Natural killer cell (primary cell): ENCODE measurements around the gene LRP5. TPM values are rescaled to one million over a fixed set of nuclear protein-coding genes. Genes with fewer than 3 reads are reported as not detected.
"Not testable (repeated sequence)": the region's sequence is repeated elsewhere in the genome, so short reads cannot be mapped to it uniquely, and the experiment has no call there.

Experiments
- ATAC-seq, 3 donors: fragments of 150-1000 bp in 2 of 3; fragments of 200-7000 bp in 1 of 3; cut with Tn5 transposase; 1 replicate in 1 of 3; 2 replicates in 2 of 3; pipeline ENCODE4 v1.10.0; 2021; ENCODE audit warnings: mild to moderate bottlenecking in 2 of 3, moderate library complexity in 2 of 3
- DNase-seq, 2 donors: peaks; one replicate each; pipeline versions ENCODE4 v3.0.0 to v3.0.0-alpha.2; 2013 to 2021; ENCODE audit warnings: mixed read lengths in 1 of 2
- H3K27ac ChIP-seq: one replicate; pipeline ENCODE4 v1.5.1; 2013; ENCODE audit warnings: mild to moderate bottlenecking, low read length
- H3K27me3 ChIP-seq: one replicate; pipeline ENCODE4 v1.6.1; 2013; ENCODE audit warnings: low read length; ENCODE audit not compliant: control insufficient read depth, insufficient read depth
- H3K36me3 ChIP-seq: one replicate; pipeline ENCODE4 v1.6.1; 2013; ENCODE audit warnings: low read length; ENCODE audit not compliant: control insufficient read depth, insufficient read depth
- H3K4me1 ChIP-seq: one replicate; pipeline ENCODE4 v1.6.1; 2013; ENCODE audit warnings: low read length; ENCODE audit not compliant: control insufficient read depth, insufficient read depth
- H3K4me3 ChIP-seq: one replicate; pipeline ENCODE4 v1.5.1; 2013; ENCODE audit warnings: low read length
- H3K9me3 ChIP-seq: one replicate; pipeline ENCODE4 v1.6.1; 2013; ENCODE audit warnings: low read length; ENCODE audit not compliant: control insufficient read depth, insufficient read depth
- H3K27ac Mint-ChIP-seq, 2 donors: one replicate each; pipeline ENCODE4 v1.8.0; 2022; ENCODE audit warnings: mild to moderate bottlenecking in 2 of 2, mixed read lengths in 2 of 2, moderate library complexity in 1 of 2
- H3K27me3 Mint-ChIP-seq, 2 donors: one replicate each; pipeline ENCODE4 v1.8.0; 2022; ENCODE audit warnings: low read depth in 2 of 2, mixed read lengths in 2 of 2
- H3K36me3 Mint-ChIP-seq: one replicate; pipeline ENCODE4 v1.8.0; 2022; ENCODE audit warnings: mixed read lengths
- H3K4me1 Mint-ChIP-seq, 2 donors: one replicate each; pipeline ENCODE4 v1.8.0; 2022; ENCODE audit warnings: mixed read lengths in 2 of 2
- H3K4me3 Mint-ChIP-seq: one replicate; pipeline ENCODE4 v1.8.0; 2022; ENCODE audit warnings: mild to moderate bottlenecking, moderate library complexity, mixed read lengths
- H3K9me3 Mint-ChIP-seq, 2 donors: one replicate each; pipeline ENCODE4 v1.8.0; 2022; ENCODE audit warnings: mixed read lengths in 2 of 2
- WGBS: methylation state at CpG from one replicate; pipeline ENCODE4 v1.1.7; 2013; ENCODE audit warnings: missing lambda C conversion rate; ENCODE audit not compliant: insufficient coverage; 5-methylcytosine and 5-hydroxymethylcytosine counted together
- intact Hi-C: fragments of 100-400 bp; cut with micrococcal nuclease; formaldehyde crosslinking; loops from one replicate; pipeline ENCODE4 v1.14.2; 2022
- total RNA-seq, 4 donors: library from RNA; stranded (reverse); fragments of 120-200 nt in 1 of 4; gene quantifications; one replicate each; pipeline versions ENCODE4 v1.2.3 to v1.2.4, GENCODE V29; 2013 to 2022
- TF ChIP-seq, protein P1 (sequence below): fragments of 200-600 bp; IDR thresholded peaks from one replicate; pipeline ENCODE4 v1.8.0; 2022; ENCODE audit warnings: antibody characterized with exemption

The LRP5 gene
- total RNA-seq, 3 donors from 2014 or later (not counting 1 experiment from before 2014, with no cell fraction given): 0.36 to 1.3 (median 0.89) TPM

GRCh38 chr11:68430801-68431200 lies 118.4 kb downstream of the LRP5 start:
- DNase-seq (no peak), ATAC-seq (no peak)
- WGBS: 82% methylated on average over 3 of the region's 3 CpGs
- TF ChIP-seq, protein P1, sequence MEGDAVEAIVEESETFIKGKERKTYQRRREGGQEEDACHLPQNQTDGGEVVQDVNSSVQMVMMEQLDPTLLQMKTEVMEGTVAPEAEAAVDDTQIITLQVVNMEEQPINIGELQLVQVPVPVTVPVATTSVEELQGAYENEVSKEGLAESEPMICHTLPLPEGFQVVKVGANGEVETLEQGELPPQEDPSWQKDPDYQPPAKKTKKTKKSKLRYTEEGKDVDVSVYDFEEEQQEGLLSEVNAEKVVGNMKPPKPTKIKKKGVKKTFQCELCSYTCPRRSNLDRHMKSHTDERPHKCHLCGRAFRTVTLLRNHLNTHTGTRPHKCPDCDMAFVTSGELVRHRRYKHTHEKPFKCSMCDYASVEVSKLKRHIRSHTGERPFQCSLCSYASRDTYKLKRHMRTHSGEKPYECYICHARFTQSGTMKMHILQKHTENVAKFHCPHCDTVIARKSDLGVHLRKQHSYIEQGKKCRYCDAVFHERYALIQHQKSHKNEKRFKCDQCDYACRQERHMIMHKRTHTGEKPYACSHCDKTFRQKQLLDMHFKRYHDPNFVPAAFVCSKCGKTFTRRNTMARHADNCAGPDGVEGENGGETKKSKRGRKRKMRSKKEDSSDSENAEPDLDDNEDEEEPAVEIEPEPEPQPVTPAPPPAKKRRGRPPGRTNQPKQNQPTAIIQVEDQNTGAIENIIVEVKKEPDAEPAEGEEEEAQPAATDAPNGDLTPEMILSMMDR: no peak
- Histone ChIP-seq H3K27ac (no peak overlapping the region), H3K4me3 (no peak overlapping the region), H3K27me3 (no peaks in the 10 kb centered on the region), H3K36me3 (no peaks in the 10 kb centered on the region), H3K4me1 (no peaks in the 10 kb centered on the region), H3K9me3 (peaks cover 10% of the 10 kb centered on the region)
- Mint-ChIP-seq H3K27me3 (no peaks in the 10 kb centered on the region), H3K4me1 (no peaks in the 10 kb centered on the region), H3K36me3 (peaks cover 10% of the 10 kb centered on the region), H3K4me3 (no peak overlapping the region), H3K27ac (no peak overlapping the region), H3K9me3 (peaks cover 2 to 11% of the 10 kb centered on the region in 2 donors)
- intact Hi-C loops: no loop called here

GRCh38 chr11:68431984-68432645 lies 119.7 kb downstream of the LRP5 start:
- DNase-seq (no peak), ATAC-seq (no peak)
- peaks cover 2 to 11% of the 10 kb centered on the region in 2 donors for H3K9me3 Mint-ChIP-seq
- H3K27ac Mint-ChIP-seq: no peak overlapping the region
- Histone ChIP-seq H3K36me3 (no peaks in the 10 kb centered on the region), H3K4me3 (no peak overlapping the region), H3K4me1 (no peaks in the 10 kb centered on the region), H3K27me3 (no peaks in the 10 kb centered on the region), H3K9me3 (peaks cover 10% of the 10 kb centered on the region), H3K27ac (no peak overlapping the region)
- TF ChIP-seq, protein P1: no peak
- no peak overlapping the region for H3K4me3 Mint-ChIP-seq
- no peaks in the 10 kb centered on the region for H3K27me3 Mint-ChIP-seq
- peaks cover 10% of the 10 kb centered on the region for H3K36me3 Mint-ChIP-seq
- 89% methylated on average over 24 of the region's 24 CpGs for WGBS
- no peaks in the 10 kb centered on the region for H3K4me1 Mint-ChIP-seq
- intact Hi-C loops: no loop called here

- no peak overlapping the region for H3K27ac ChIP-seq
- Mint-ChIP-seq H3K36me3 (peaks cover 10% of the 10 kb centered on the region), H3K9me3 (peaks cover 2 to 11% of the 10 kb centered on the region in 2 donors), H3K27ac (no peak overlapping the region), H3K4me3 (no peak overlapping the region), H3K27me3 (no peaks in the 10 kb centered on the region), H3K4me1 (no peaks in the 10 kb centered on the region)
- no peak for ATAC-seq
- no peaks in the 10 kb centered on the region for H3K4me1 ChIP-seq
- intact Hi-C loops: no loop called here
- DNase-seq: no peak
- no peaks in the 10 kb centered on the region for H3K36me3 ChIP-seq
- TF ChIP-seq, protein P1: no peak
- 89% methylated on average over 17 of the region's 17 CpGs for WGBS
- H3K9me3 ChIP-seq: peaks cover 10% of the 10 kb centered on the region
- no peaks in the 10 kb centered on the region for H3K27me3 ChIP-seq
- H3K4me3 ChIP-seq: no peak overlapping the region
Observed at GRCh38 chr11:68432874-68433273, 120.5 kb downstream of the LRP5 start.

- WGBS: 96% methylated on average over 31 of the region's 31 CpGs
- no peak overlapping the region for H3K4me3 ChIP-seq
- intact Hi-C loops: no loop called here
- no peaks in the 10 kb centered on the region for H3K4me1 ChIP-seq
- peaks cover 2 to 9% of the 10 kb centered on the region in 2 donors for H3K9me3 Mint-ChIP-seq
- H3K36me3 ChIP-seq: no peaks in the 10 kb centered on the region
- TF ChIP-seq, protein P1: no peak
- peaks cover 10% of the 10 kb centered on the region for H3K9me3 ChIP-seq
- no peak for DNase-seq
- H3K36me3 Mint-ChIP-seq: peaks cover 10% of the 10 kb centered on the region
- H3K27ac ChIP-seq: no peak overlapping the region
- no peaks in the 10 kb centered on the region for H3K4me1 Mint-ChIP-seq
- no peak for ATAC-seq
- H3K27me3 Mint-ChIP-seq: no peaks in the 10 kb centered on the region
- H3K4me3 Mint-ChIP-seq: no peak overlapping the region
- H3K27ac Mint-ChIP-seq: no peak overlapping the region
- no peaks in the 10 kb centered on the region for H3K27me3 ChIP-seq
Observed at GRCh38 chr11:68433541-68433940, 121.2 kb downstream of the LRP5 start.

GRCh38 chr11:68434159-68434558 lies 121.8 kb downstream of the LRP5 start:
- H3K9me3 ChIP-seq, H3K27ac ChIP-seq, H3K27ac Mint-ChIP-seq: not testable (repeated sequence)

More at GRCh38 chr11:68434159-68434558, 121.8 kb downstream of the LRP5 start:
- H3K27me3 ChIP-seq, H3K4me3 ChIP-seq, H3K4me3 Mint-ChIP-seq, H3K9me3 Mint-ChIP-seq, intact Hi-C loops, DNase-seq, H3K4me1 ChIP-seq, H3K27me3 Mint-ChIP-seq, H3K36me3 ChIP-seq, ATAC-seq, H3K36me3 Mint-ChIP-seq, H3K4me1 Mint-ChIP-seq: not testable (repeated sequence)
- 95% methylated on average over 5 of the region's 5 CpGs for WGBS
